A673 (cell line): ENCODE results near the gene STOML1. TPM values are rescaled to one million over a fixed set of nuclear protein-coding genes. Genes with fewer than 3 reads are reported as not detected.

Experiments used
- BruUV-seq: library from RNA; stranded (reverse); fragments of 400-500 nt; replicated peaks from 2 replicates; lab custom pipeline; 2021; lab: Mats Ljungman, UMichigan
- CTCF ChIA-PET: fragments of 300-600 bp; sonication (Branson Sonifier 250); formaldehyde crosslinking; loops from one replicate; lab custom pipeline; 2022; ENCODE audit warnings: antibody characterized with exemption; lab: Charles Lee
- POLR2A ChIA-PET: fragments of 300-600 bp; sonication (Branson Sonifier 250); formaldehyde crosslinking; loops from one replicate; lab custom pipeline; 2022; ENCODE audit warnings: antibody characterized with exemption; ENCODE audit not compliant: low non-redundant PET; lab: Charles Lee
- DNase-seq: peaks from one replicate; pipeline ENCODE4 v3.0.0-alpha.2; 2015; ENCODE audit warnings: low spot score
- H3K27ac ChIP-seq: fragments of 200-600 bp; sonication (generic); 2 replicates; pipeline ENCODE4 v1.5.1; 2016; ENCODE audit warnings: mixed run types, low read depth, mild to moderate bottlenecking, mixed read lengths, antibody characterized with exemption, low read length; ENCODE audit not compliant: poor library complexity, severe bottlenecking
- H3K27me3 ChIP-seq: fragments of 200-600 bp; sonication (generic); replicated peaks from 2 replicates; pipeline ENCODE4 v1.6.1; 2017; ENCODE audit warnings: mixed run types, low read depth, mild to moderate bottlenecking, mixed read lengths, antibody characterized with exemption, low read length; ENCODE audit not compliant: insufficient read depth, poor library complexity
- H3K36me3 ChIP-seq: fragments of 200-600 bp; sonication (generic); 2 replicates; pipeline ENCODE4 v1.6.1; 2016; ENCODE audit warnings: mixed run types, mild to moderate bottlenecking, mixed read lengths, antibody characterized with exemption, low read length; ENCODE audit not compliant: insufficient read depth, poor library complexity, severe bottlenecking
- H3K4me1 ChIP-seq: fragments of 200-600 bp; sonication (generic); 2 replicates; pipeline ENCODE4 v1.6.1; 2017; ENCODE audit warnings: mixed run types, mild to moderate bottlenecking, mixed read lengths, antibody characterized with exemption, low read length; ENCODE audit not compliant: insufficient read depth, poor library complexity, severe bottlenecking
- H3K4me3 ChIP-seq: fragments of 200-600 bp; sonication (generic); 2 replicates; pipeline ENCODE4 v1.5.1; 2016; ENCODE audit warnings: low read depth, mixed run types, mild to moderate bottlenecking, mixed read lengths, low read length; ENCODE audit not compliant: poor library complexity, severe bottlenecking
- H3K9me3 ChIP-seq: fragments of 200-600 bp; sonication (generic); 2 replicates; pipeline ENCODE4 v1.6.1; 2016; ENCODE audit warnings: mixed run types, low read depth, mild to moderate bottlenecking, mixed read lengths, antibody characterized with exemption, low read length; ENCODE audit not compliant: poor library complexity, severe bottlenecking
- EZH2 ChIP-seq: fragments of 200-600 bp; sonication (generic); IDR thresholded peaks from 2 replicates; pipeline ENCODE4 v1.6.1; 2017; ENCODE audit warnings: borderline replicate concordance, low read depth, mild to moderate bottlenecking, mixed read lengths, antibody characterized with exemption, low read length; ENCODE audit not compliant: poor library complexity, severe bottlenecking
- intact Hi-C: fragments of 100-400 bp; cut with micrococcal nuclease; formaldehyde crosslinking; loops from one replicate; pipeline ENCODE4 v1.10.0; 2022; ENCODE audit not compliant: unreplicated experiment
- total RNA-seq: library from RNA; stranded (reverse); gene quantifications from 2 replicates; pipeline ENCODE4 v1.2.3, GENCODE V29; 2021
- TF ChIP-seq, protein P1 (sequence below): fragments of 300-800, 200-600 bp; sonication (generic); conservative IDR thresholded peaks from 2 replicates; pipeline ENCODE4 v1.5.1; 2017; ENCODE audit warnings: low read depth, mild to moderate bottlenecking, antibody characterized with exemption, low read length, moderate library complexity, mixed read lengths

Gene STOML1
- total RNA-seq, 1 experiment from 2014 or later, result 7.3 TPM

DNA sequence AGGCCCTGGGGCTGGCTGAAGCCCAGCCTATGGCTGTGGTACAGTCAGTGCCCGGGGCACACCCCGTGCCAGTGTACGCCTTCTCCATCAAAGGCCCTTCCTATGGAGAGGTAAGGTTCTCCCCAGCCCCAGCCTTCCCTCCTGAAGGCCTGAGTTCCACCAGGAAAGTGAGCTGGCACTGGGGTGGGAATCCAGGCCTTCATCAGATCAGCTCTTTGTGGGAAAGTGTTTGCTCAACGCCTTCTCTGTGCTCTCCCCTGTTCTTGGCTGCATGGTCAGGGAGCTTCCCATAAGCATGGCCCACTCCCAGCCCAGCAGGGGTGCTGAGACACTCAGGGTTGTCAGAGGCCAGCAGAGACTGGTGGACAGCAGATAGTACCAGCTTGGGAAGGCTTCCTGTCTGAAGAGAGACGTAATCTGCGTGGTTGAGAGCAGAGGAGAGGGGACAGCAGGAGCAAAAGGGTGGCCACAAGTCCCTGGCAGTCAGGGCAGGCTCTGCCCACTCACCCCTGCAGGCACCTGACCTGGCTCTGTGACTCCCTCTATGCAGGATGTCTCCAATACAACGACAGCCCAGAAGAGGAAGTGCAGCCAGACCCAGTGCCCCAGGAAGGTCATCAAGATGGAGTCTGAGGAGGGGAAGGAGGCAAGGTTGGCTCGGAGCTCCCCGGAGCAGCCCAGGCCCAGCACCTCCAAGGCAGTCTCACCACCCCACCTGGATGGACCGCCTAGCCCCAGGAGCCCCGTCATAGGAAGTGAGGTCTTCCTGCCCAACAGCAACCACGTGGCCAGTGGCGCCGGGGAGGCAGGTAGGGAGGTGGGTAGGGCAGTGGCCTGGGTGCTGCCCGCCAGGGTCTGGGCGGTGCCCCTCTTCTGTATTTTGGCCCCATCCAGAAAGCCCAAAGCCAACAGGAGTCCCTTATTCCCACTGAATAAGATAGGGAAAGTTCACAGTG is 40.8 kb upstream of the STOML1 start:
- intact Hi-C loops, result no loop called here
- Histone ChIP-seq H3K27ac (no peak overlapping the region), H3K27me3 (no peaks in the 10 kb centered on the region), H3K36me3 (no peaks in the 10 kb centered on the region), H3K4me1 (no peaks in the 10 kb centered on the region), H3K9me3 (no peaks in the 10 kb centered on the region), H3K4me3 (no peak overlapping the region)
- no peak for TF ChIP-seq EZH2
- TF ChIP-seq, protein P1, sequence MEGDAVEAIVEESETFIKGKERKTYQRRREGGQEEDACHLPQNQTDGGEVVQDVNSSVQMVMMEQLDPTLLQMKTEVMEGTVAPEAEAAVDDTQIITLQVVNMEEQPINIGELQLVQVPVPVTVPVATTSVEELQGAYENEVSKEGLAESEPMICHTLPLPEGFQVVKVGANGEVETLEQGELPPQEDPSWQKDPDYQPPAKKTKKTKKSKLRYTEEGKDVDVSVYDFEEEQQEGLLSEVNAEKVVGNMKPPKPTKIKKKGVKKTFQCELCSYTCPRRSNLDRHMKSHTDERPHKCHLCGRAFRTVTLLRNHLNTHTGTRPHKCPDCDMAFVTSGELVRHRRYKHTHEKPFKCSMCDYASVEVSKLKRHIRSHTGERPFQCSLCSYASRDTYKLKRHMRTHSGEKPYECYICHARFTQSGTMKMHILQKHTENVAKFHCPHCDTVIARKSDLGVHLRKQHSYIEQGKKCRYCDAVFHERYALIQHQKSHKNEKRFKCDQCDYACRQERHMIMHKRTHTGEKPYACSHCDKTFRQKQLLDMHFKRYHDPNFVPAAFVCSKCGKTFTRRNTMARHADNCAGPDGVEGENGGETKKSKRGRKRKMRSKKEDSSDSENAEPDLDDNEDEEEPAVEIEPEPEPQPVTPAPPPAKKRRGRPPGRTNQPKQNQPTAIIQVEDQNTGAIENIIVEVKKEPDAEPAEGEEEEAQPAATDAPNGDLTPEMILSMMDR, result no peak
- BruUV-seq, result no TSS peak
- ChIA-PET CTCF (interaction anchor here (0.6 kb wide), 1 partner anchor 60 kb away, joined by 3 read pairs; no protein-coding TSS in a partner anchor), POLR2A (no interaction called here)
- no peak for DNase-seq

GRCh38 chr15:74032046-74032445 is 40.0 kb upstream of the STOML1 start:
- BruUV-seq, result no TSS peak
- intact Hi-C loops, result no loop called here
- ChIA-PET POLR2A (no interaction called here), CTCF (no interaction called here)
- Histone ChIP-seq H3K36me3 (no peaks in the 10 kb centered on the region), H3K4me3 (no peak overlapping the region), H3K27me3 (no peaks in the 10 kb centered on the region), H3K9me3 (no peaks in the 10 kb centered on the region), H3K27ac (no peak overlapping the region), H3K4me1 (no peaks in the 10 kb centered on the region)
- TF ChIP-seq EZH2, result no peak
- TF ChIP-seq, protein P1, result no peak
- no peak for DNase-seq

- ChIA-PET CTCF (no interaction called here), POLR2A (no interaction called here)
- Histone ChIP-seq H3K4me1 (no peaks in the 10 kb centered on the region), H3K36me3 (no peaks in the 10 kb centered on the region), H3K9me3 (no peaks in the 10 kb centered on the region), H3K27ac (no peak overlapping the region), H3K4me3 (no peak overlapping the region), H3K27me3 (no peaks in the 10 kb centered on the region)
- no TSS peak for BruUV-seq
- intact Hi-C loops, result no loop called here
- TF ChIP-seq, protein P1, result no peak
- no peak for TF ChIP-seq EZH2
- DNase-seq, result no peak
Measured at GRCh38 chr15:74028646-74029045, 36.6 kb upstream of the STOML1 start.
